GM12878 (cell line): ENCODE measurements around the gene BATF3. TPM values are rescaled to one million over a fixed set of nuclear protein-coding genes. Genes with fewer than 3 reads are reported as not detected.
"Not testable (repeated sequence)": the region's sequence is repeated elsewhere in the genome, so short reads cannot be mapped to it uniquely, and the experiment has no call there.

ENCODE experiments used
- ATAC-seq: fragments of 200-7000 bp; cut with Tn5 transposase; 3 replicates; pipeline ENCODE4 v1.9.1; 2020; ENCODE audit warnings: mild to moderate bottlenecking, moderate library complexity
- BruUV-seq: library from RNA; stranded (reverse); fragments of 400-500 nt; replicated peaks from 2 replicates; lab custom pipeline; 2021; lab: Mats Ljungman, UMichigan
- CTCF ChIA-PET: fragments of 300-600 bp; sonication (Branson Sonifier 250); formaldehyde crosslinking; extraction: SDS; loops from one replicate; lab custom pipeline; 2021; ENCODE audit warnings: inconsistent platforms; lab: Yijun Ruan, JAX
- POLR2A ChIA-PET: fragments of 350-600 bp; formaldehyde crosslinking; extraction: SDS; loops from one replicate; lab custom pipeline; 2021; ENCODE audit warnings: inconsistent platforms; lab: Charles Lee
- RAD21 ChIA-PET: fragments of 300-600 bp; sonication (Branson Sonifier 250); formaldehyde crosslinking; loops from one replicate; lab custom pipeline; 2023; ENCODE audit warnings: antibody characterized with exemption; ENCODE audit not compliant: unreplicated experiment; lab: Charles Lee
- SMC1A ChIA-PET: fragments of 300-600 bp; sonication (Branson Sonifier 250); formaldehyde crosslinking; loops from one replicate; lab custom pipeline; 2023; ENCODE audit not compliant: unreplicated experiment, uncharacterized antibody; lab: Charles Lee
- DNase-seq: peaks from one replicate; pipeline ENCODE4 v3.0.0-alpha.2; 2011; ENCODE audit warnings: low read depth, low spot score
- FAIRE-seq: peaks from 3 replicates; lab custom pipeline; 2011; peaks lifted over from hg19 to GRCh38; lab: Jason Lieb, UNC
- H2AFZ ChIP-seq: 2 replicates; pipeline ENCODE4 v1.6.0; 2011; ENCODE audit warnings: low read depth, low read length, control low read depth; ENCODE audit not compliant: control insufficient read depth
- H3K27ac ChIP-seq: 2 replicates; pipeline ENCODE4 v1.5.1; 2011; ENCODE audit warnings: control low read depth; ENCODE audit not compliant: control insufficient read depth, insufficient read depth
- H3K27me3 ChIP-seq, 2 experiments: replicated peaks in 1 of 2; 2 replicates each; pipeline versions ENCODE4 v1.6.0 to v1.6.1; 2011; ENCODE audit warnings: low read length in 1 of 2; ENCODE audit not compliant: control insufficient read depth in 2 of 2, insufficient read depth in 2 of 2
- H3K36me3 ChIP-seq, 2 experiments: 2 replicates each; pipeline ENCODE4 v1.5.1; 2011; ENCODE audit warnings: low read length in 1 of 2; ENCODE audit not compliant: control insufficient read depth in 2 of 2, insufficient read depth in 2 of 2
- H3K4me1 ChIP-seq: 2 replicates; pipeline ENCODE4 v1.6.1; 2011; ENCODE audit warnings: mild to moderate bottlenecking, low read length, moderate library complexity, mixed read lengths; ENCODE audit not compliant: control insufficient read depth, insufficient read depth
- H3K4me2 ChIP-seq: 2 replicates; pipeline ENCODE4 v1.6.0; 2011; ENCODE audit warnings: control low read depth; ENCODE audit not compliant: control insufficient read depth, insufficient read depth
- H3K4me3 ChIP-seq: fragments of 200-600 bp; sonication (generic); 2 replicates; pipeline ENCODE4 v1.5.1; 2016
- H3K79me2 ChIP-seq: 2 replicates; pipeline ENCODE4 v1.6.0; 2011; ENCODE audit warnings: low read length; ENCODE audit not compliant: control insufficient read depth, insufficient read depth
- H3K9ac ChIP-seq: 2 replicates; pipeline ENCODE4 v1.8.0; 2011; ENCODE audit warnings: low read length, control low read depth, mixed read lengths; ENCODE audit not compliant: control insufficient read depth, insufficient read depth
- H3K9me3 ChIP-seq: replicated peaks from 3 replicates; pipeline ENCODE4 v1.5.1; 2011; ENCODE audit warnings: mild to moderate bottlenecking, low read length; ENCODE audit not compliant: control insufficient read depth, insufficient read depth
- H4K20me1 ChIP-seq: 2 replicates; pipeline ENCODE4 v1.6.0; 2011; ENCODE audit not compliant: control insufficient read depth, insufficient read depth
- CBFB ChIP-seq: IDR thresholded peaks from 2 replicates; pipeline ENCODE4 v1.6.1; 2016; ENCODE audit warnings: antibody characterized with exemption, low read depth
- EGR1 ChIP-seq, 2 experiments: IDR thresholded peaks; 1 replicate in 1 of 2; 2 replicates in 1 of 2; pipeline ENCODE4 v1.6.1; 2011 to 2012; ENCODE audit warnings: low read depth in 2 of 2, low read length in 2 of 2, borderline replicate concordance in 1 of 2, mild to moderate bottlenecking in 1 of 2, moderate library complexity in 1 of 2
- RUNX3 ChIP-seq: IDR thresholded peaks from 2 replicates; pipeline ENCODE4 v1.6.1; 2012; ENCODE audit warnings: low read length, inconsistent platforms
- ZNF217 ChIP-seq: fragments of 450-650 bp; IDR thresholded peaks from 2 replicates; pipeline ENCODE4 v1.6.1; 2017; ENCODE audit warnings: antibody characterized with exemption, mild to moderate bottlenecking
- WGBS: methylation state at CpG from one replicate; pipeline ENCODE4 v1.1.6; 2016; ENCODE audit warnings: low lambda C conversion rate; ENCODE audit not compliant: insufficient replicate concordance, insufficient coverage; ENCODE audit errors: missing lambda C conversion rate; 5-methylcytosine and 5-hydroxymethylcytosine counted together
- in situ Hi-C: fragments of 300-500 bp; cut with MboI; formaldehyde crosslinking; loops from 9 replicates; pipeline ENCODE4 v1.14.3; 2018; ENCODE audit warnings: mixed read lengths
- intact Hi-C: fragments of 100-400 bp; cut with micrococcal nuclease; formaldehyde crosslinking; loops from one replicate; pipeline ENCODE4 v1.14.2; 2022; ENCODE audit not compliant: unreplicated experiment
- polyA plus RNA-seq, 11 experiments: library from polyadenylated mRNA; depleted of rRNA in 4 of 11; unstranded in 6 of 11; stranded (reverse) in 5 of 11; fragments of >200 nt; fragmentation: Nextera tagmentation in 4 of 11; fragmentation: Illumina TruSeq in 1 of 11; extraction: Ambion mirVana in 4 of 11; extraction: Trizol in 1 of 11; gene quantifications; 1 replicate in 1 of 11; 2 replicates in 10 of 11; pipeline versions ENCODE4 v1.2.1 to v1.2.3, GENCODE V29; 2011 to 2016; ENCODE audit warnings: inconsistent platforms in 2 of 11, missing spikeins in 2 of 11, low read depth in 1 of 11
- total RNA-seq, 4 experiments: library from RNA; depleted of rRNA in 3 of 4; stranded (reverse); fragments of >200 nt in 3 of 4; fragmentation: Illumina TruSeq in 1 of 4; extraction: Trizol in 1 of 4; gene quantifications; 2 replicates each; pipeline versions ENCODE4 v1.2.1 to v1.2.3, GENCODE V29; 2013 to 2021

The BATF3 gene
- total and polyA plus RNA-seq, 10 of the 15 experiments (the other 5 are each of a cell fraction or from before 2014, with no cell fraction given), result 11.1 to 56.8 (median 30.8) TPM

GRCh38 chr1:212712451-212713303, 13.0 kb upstream of the BATF3 start:
- Histone ChIP-seq H3K79me2 (no peaks in the 10 kb centered on the region), H3K27me3 (no peaks in the 10 kb centered on the region), H4K20me1 (no peaks in the 10 kb centered on the region), H2AFZ (no peak overlapping the region), H3K4me2 (no peak overlapping the region), H3K4me3 (no peak overlapping the region), H3K36me3 (no peaks in the 10 kb centered on the region), H3K27ac (no peak overlapping the region), H3K4me1 (no peaks in the 10 kb centered on the region), H3K9ac (no peak overlapping the region), H3K9me3 (no peaks in the 10 kb centered on the region)
- POLR2A ChIA-PET, result no interaction called here
- in situ Hi-C loops (no loop called here), intact Hi-C loops (no loop called here)
- RAD21 ChIA-PET, result no interaction called here
- WGBS, result 48% methylated on average over 4 of the region's 4 CpGs
- SMC1A ChIA-PET, result interaction anchor here (0.5 to 1.1 kb wide), 2 partner anchors 11 to 18 kb away, joined by 3 to 4 read pairs; no protein-coding TSS in a partner anchor
- DNase-seq, result no peak
- no TSS peak for BruUV-seq
- ATAC-seq, result peak; percentile 50
- peak; percentile 48 for TF ChIP-seq RUNX3
- TF ChIP-seq CBFB, result 0 out of 2 replicates have a peak, but pooled peaks have one; percentile 23
- no peak for TF ChIP-seq EGR1 (IDR thresholded peaks at IDR 0.05; ENCODE audit: borderline replicate concordance in 1 of 2, low read depth in 2 of 2, low read length in 2 of 2)
- no peak for TF ChIP-seq ZNF217
- CTCF ChIA-PET, result no interaction called here
- no peak for FAIRE-seq

GRCh38 chr1:212711974-212712373, 12.3 kb upstream of the BATF3 start:
- H2AFZ ChIP-seq, DNase-seq, POLR2A ChIA-PET, H4K20me1 ChIP-seq, H3K36me3 ChIP-seq, BruUV-seq, intact Hi-C loops, H3K27me3 ChIP-seq, H3K4me1 ChIP-seq, FAIRE-seq, H3K9ac ChIP-seq, in situ Hi-C loops, RAD21 ChIA-PET, H3K9me3 ChIP-seq, H3K79me2 ChIP-seq, H3K4me2 ChIP-seq, H3K4me3 ChIP-seq, ATAC-seq, H3K27ac ChIP-seq: not testable (repeated sequence)
- ChIA-PET CTCF (interaction anchor here (1.2 to 2.1 kb wide), 2 partner anchors 11 to 44 kb away, joined by 3 to 6 read pairs; no protein-coding TSS in a partner anchor), SMC1A (interaction anchor here (1.1 kb wide), 1 partner anchor 10 kb away, joined by 4 read pairs; no protein-coding TSS in a partner anchor)
- WGBS, result 98% methylated on average over 8 of the region's 8 CpGs
